NB4 (cell line): Measurements from ENCODE around the gene CD79A.
"Not testable (repeated sequence)": the region's sequence is repeated elsewhere in the genome, so short reads cannot be mapped to it uniquely, and the experiment has no call there.

Experiments used
- DNase-seq: peaks from one replicate; pipeline ENCODE4 v3.0.0; 2010; ENCODE audit warnings: low read depth
- H3K4me3 ChIP-seq: one replicate; pipeline ENCODE4 v1.5.1; 2011; ENCODE audit warnings: mild to moderate bottlenecking, low read depth, low read length, moderate library complexity
- MYC ChIP-seq: IDR thresholded peaks from 2 replicates; pipeline ENCODE4 v1.6.1; 2011; ENCODE audit warnings: low read depth, low read length
- POLR2A ChIP-seq: IDR thresholded peaks from 2 replicates; pipeline ENCODE4 v1.6.1; 2011; ENCODE audit warnings: mild to moderate bottlenecking; ENCODE audit not compliant: insufficient read length; ENCODE audit errors: extremely low read depth
- TF ChIP-seq, protein P1 (sequence below): IDR thresholded peaks from 2 replicates; pipeline ENCODE4 v1.6.1; 2011; ENCODE audit warnings: low read depth, low read length
- TF ChIP-seq, protein P2 (sequence below): IDR thresholded peaks from one replicate; pipeline ENCODE4 v1.5.1; 2012; ENCODE audit warnings: low read depth, low read length

CD79A gene

DNA sequence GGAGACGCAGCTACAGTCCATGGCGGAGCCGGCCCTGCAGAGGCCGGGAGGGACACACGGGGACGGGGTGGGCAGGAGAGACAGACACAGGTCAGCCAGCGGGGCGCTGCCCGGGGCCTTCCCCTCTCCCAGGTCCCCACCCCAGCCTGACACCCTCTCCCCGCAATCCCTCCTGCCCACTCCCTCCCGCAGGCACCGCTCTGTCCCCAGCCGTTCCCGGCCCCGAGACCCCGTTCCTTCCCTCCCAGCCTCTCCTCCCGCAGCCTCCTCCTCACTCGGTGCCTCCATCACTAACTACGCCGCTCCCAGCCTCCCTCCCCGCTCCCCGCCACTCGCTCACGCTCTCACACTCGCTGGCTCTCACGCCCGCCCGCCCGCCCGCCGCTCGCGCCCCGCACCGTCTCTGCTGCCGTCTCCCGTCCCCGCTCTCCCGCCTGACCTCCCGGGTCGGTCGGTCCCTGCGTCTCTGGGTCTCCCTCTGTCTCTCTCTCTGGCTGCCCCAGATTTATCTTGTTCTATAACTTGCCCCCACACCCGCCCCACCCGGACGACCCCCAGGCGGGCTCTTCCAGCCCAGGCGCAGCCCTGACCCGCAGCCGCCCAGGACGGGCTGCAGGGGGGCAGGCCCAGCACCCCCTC lies 35.9 kb downstream of the CD79A start:
- no peak for DNase-seq
- TF ChIP-seq, protein P1, sequence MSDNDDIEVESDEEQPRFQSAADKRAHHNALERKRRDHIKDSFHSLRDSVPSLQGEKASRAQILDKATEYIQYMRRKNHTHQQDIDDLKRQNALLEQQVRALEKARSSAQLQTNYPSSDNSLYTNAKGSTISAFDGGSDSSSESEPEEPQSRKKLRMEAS, result no peak
- TF ChIP-seq, protein P2, sequence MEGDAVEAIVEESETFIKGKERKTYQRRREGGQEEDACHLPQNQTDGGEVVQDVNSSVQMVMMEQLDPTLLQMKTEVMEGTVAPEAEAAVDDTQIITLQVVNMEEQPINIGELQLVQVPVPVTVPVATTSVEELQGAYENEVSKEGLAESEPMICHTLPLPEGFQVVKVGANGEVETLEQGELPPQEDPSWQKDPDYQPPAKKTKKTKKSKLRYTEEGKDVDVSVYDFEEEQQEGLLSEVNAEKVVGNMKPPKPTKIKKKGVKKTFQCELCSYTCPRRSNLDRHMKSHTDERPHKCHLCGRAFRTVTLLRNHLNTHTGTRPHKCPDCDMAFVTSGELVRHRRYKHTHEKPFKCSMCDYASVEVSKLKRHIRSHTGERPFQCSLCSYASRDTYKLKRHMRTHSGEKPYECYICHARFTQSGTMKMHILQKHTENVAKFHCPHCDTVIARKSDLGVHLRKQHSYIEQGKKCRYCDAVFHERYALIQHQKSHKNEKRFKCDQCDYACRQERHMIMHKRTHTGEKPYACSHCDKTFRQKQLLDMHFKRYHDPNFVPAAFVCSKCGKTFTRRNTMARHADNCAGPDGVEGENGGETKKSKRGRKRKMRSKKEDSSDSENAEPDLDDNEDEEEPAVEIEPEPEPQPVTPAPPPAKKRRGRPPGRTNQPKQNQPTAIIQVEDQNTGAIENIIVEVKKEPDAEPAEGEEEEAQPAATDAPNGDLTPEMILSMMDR, result no peak
- H3K4me3 ChIP-seq, result no peak overlapping the region

DNA sequence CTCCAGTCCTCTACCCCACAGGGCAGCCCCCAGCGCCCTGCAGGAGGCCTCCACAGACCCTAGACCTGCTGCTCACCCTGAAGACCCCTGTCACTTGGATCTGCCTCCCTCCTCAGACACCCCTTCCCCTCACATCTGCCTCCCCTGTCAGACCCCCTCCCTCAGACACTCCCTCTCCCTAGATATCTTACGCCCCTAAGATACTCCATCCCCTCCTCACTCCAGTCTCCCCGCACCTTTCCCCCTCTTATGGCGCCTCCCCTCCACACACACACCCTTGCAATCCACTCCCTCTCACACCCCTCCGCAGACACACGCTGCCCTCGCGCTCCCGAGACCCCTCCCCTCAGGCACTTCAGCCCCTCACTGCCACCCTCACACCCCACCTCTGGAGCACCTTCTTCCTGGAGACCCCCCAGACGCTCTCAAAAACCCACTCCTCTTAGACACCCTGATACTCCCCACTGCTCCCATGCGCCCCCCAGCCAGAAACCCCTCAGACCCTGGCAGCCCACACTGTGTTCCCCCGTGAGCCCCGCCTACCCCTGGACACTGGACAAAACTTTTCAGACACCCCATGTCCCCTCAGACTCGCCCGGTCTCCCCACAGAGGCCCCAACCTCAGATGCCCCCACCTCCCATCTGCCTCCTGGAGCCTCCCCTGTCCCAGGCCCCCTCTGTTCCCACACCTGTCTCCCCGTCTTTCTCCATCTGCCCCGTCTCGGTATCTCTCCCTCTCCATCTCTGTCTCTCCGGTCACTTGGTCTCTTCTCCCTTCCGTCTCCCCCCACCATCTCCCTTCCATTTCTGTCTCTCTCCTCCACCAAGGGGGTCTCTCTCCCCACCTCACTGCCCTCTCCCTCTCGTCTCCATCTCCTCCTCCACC lies 36.7 kb downstream of the CD79A start:
- TF ChIP-seq, protein P2, result no peak
- TF ChIP-seq, protein P1, result no peak
- TF ChIP-seq POLR2A (no peak), MYC (no peak)
- no peak overlapping the region for H3K4me3 ChIP-seq
- no peak for DNase-seq

DNA sequence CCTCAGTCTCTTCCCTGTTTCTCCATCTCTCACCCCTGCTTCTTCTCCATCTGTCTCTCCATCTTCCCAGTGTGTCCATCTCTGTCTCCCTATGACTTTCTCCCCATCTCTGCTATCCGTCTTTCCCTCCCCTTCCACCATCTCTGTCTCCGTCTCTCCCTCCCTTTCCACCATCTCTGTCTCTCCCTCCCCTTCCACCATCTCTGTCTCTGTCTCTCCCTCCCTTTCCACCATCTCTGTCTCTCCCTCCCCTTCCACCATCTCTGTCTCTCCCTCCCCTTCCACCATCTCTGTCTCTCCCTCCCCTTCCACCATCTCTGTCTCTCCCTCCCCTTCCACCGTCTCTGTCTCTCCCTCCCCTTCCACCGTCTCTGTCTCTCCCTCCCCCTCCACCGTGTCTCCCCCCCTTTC lies 37.4 kb downstream of the CD79A start:
- not testable (repeated sequence) for DNase-seq, H3K4me3 ChIP-seq

DNA sequence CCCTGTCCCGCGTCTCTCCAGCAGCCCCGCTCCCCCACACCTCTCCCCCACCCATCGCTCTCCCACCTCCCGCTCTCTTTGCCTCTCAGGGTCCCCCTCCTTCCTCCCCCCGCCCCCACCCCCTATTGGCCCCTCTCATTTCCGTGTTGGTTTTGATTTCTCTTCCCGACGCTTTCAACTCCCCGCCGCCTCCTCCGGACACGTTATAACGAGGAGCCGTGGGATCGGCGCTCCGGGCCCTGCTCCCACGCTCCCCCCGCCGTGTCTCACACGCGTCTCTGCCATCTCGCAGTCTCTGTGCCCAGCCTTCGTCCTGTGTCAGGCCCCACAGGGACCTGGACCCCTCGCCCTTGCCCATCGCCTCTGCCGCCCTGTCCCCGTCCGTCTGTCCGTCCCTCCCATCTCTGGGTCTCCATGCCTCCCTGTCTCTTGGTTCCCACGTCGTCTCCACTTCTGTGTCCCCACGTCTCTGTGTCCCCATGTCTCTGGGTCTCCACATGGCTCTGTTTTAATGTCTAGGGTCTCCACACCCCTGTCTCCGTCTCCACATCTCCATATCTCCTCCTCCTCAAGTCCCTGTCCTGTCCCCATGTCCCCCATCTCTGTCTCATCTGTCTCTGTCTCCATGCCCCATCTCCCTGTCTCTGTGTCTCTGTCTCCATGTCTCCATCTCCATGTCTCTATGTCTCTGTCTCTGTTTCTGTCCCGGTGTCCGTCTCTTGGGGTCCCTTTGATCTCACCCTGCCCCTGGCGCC lies 38.1 kb downstream of the CD79A start:
- no peak overlapping the region for H3K4me3 ChIP-seq
- TF ChIP-seq POLR2A (no peak), MYC (no peak)
- TF ChIP-seq, protein P1, result no peak
- TF ChIP-seq, protein P2, result no peak

DNA sequence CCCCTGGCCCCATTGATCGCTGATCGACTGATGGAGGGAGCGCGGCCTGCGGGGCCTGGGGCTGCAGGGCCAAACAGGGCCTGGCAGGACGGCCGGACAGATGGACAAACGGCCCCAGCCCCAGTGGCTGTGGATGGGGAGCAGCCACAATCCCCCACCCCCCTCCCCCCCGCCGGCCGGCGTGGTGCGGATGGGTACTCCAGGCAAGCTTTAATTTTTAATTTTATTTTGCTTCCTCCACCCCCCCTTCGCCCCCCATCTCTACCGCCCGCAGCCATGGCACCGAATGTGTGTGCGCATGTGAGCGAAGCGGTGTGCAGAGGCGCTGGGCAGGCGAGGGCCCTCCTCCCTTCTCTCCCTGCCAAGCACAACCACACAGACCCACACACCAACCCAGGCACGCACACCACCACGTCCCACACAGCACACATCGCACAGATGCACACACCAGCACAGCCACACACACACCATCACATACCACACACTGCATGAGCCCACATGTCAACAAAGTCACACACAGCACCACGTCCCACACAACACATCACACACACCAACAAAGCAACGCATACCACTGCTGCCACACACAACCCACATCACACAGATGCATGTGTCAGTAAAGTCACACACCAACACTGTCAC lies 38.8 kb downstream of the CD79A start:
- DNase-seq, result no peak
- TF ChIP-seq MYC (no peak), POLR2A (no peak)
- TF ChIP-seq, protein P1, result no peak
- TF ChIP-seq, protein P2, result no peak
- H3K4me3 ChIP-seq, result no peak overlapping the region

More for the DNA sequence above, 38.1 kb downstream of the CD79A start:
- no peak for DNase-seq

DNA sequence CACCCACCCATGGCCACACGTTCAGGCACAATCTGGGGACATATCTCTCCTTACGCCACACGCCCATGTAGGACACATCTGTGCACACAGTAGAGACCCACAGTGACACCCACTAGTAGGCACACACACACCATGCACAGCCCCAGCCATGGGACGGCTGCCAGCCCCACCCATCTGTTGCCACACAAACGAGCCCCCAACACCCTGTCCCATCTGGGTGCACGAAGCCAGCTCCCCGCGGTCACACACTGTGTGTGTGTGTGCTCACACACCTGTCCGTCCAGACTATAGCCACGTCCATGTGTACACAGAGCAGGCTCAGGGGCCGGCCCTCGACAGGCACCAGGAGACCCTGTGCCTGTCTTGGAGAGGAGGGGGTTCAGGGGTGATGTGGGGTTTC lies 40.6 kb downstream of the CD79A start:
- DNase-seq, result no peak
- no peak overlapping the region for H3K4me3 ChIP-seq
- no peak for TF ChIP-seq MYC
- no peak for TF ChIP-seq POLR2A
- TF ChIP-seq, protein P2, result no peak
- TF ChIP-seq, protein P1, result no peak
